KOPT-K1 (cell line): ENCODE results near the gene EXOSC6.
"Not testable (repeated sequence)": the region's sequence is repeated elsewhere in the genome, so short reads cannot be mapped to it uniquely, and the experiment has no call there.

Experiments used
- H3K27ac ChIP-seq: fragments of 200-600 bp; sonication (generic); 2 replicates; pipeline ENCODE4 v1.5.1; 2016; ENCODE audit warnings: antibody characterized with exemption, mild to moderate bottlenecking, low read depth, low read length; ENCODE audit not compliant: poor library complexity, severe bottlenecking
- H3K36me3 ChIP-seq: fragments of 200-600 bp; sonication (generic); 2 replicates; pipeline ENCODE4 v1.5.1; 2017; ENCODE audit warnings: antibody characterized with exemption, mild to moderate bottlenecking, low read length, moderate library complexity; ENCODE audit not compliant: insufficient read depth
- H3K9me3 ChIP-seq: fragments of 200-600 bp; sonication (generic); 2 replicates; pipeline ENCODE4 v1.5.1; 2017; ENCODE audit warnings: antibody characterized with exemption, low read length, mild to moderate bottlenecking; ENCODE audit not compliant: insufficient read depth, poor library complexity, severe bottlenecking

EXOSC6 gene

DNA sequence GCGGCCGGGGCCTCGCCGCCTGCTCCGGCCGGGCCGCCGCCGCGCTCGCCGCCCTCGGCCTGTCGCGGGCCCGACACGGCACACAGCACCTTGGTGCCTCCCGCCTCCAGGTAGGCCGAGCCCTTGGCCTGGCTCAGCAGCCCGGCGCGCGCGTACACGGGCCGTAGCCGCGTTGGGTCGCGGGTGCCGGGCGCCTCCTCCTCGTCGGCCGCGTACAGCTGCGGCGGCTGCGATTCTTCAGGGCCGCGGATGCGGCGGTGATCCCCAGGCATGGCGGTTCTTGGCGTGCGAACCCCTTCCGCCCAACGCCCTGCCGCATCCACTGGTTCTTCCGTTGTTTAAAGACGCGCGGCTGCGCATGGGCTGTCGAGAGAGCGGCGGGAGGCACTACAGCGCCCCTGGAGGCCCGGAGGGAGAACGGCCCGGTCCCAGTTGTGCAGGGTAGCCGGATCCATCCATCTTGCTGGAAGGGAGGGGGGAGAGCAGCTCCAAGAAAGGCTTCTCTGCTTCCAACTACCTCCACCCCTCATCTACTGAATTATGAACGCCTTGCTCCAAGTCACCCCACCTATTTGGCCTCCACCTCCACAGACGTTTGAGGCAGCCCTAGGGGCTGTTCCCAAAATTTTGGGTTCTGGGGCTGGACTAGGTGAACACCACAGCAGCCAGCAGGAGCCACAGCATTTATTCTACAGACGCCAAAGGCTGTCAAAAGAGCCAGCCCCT is at the start of gene EXOSC6:
TSS of gene EXOSC6 (minus strand) at position 312 of the 726 bp plus-strand sequence. CDS start at position 272, 40 bp downstream.
- peak within 1 kb of the TSS; percentile 81 for H3K27ac ChIP-seq
- no peaks in the 10 kb centered on the region for H3K9me3 ChIP-seq
- peaks cover 72% of the 10 kb centered on the region for H3K36me3 ChIP-seq

DNA sequence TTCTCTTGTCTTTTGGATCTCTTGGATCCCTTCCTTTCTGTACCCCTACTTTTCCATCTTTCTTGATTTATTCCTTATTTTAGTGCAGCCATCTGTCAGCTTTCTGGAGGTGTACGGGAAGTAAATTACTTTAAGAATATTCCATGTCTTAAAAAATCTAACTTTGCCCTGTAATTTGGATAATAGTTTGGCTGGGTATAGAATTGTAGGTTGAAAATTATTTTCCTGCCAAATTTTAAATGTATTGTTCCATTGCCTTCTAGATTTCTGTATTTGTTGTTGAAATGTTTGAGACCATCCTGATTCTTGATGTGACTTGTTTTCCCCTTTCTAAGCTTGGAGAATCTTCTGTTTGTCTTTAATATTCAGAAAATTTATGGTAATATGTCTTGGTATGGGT is 49.4 kb upstream of the EXOSC6 start:
- Histone ChIP-seq H3K27ac (no peak overlapping the region), H3K36me3 (no peaks in the 10 kb centered on the region), H3K9me3 (peaks cover 22% of the 10 kb centered on the region)

DNA sequence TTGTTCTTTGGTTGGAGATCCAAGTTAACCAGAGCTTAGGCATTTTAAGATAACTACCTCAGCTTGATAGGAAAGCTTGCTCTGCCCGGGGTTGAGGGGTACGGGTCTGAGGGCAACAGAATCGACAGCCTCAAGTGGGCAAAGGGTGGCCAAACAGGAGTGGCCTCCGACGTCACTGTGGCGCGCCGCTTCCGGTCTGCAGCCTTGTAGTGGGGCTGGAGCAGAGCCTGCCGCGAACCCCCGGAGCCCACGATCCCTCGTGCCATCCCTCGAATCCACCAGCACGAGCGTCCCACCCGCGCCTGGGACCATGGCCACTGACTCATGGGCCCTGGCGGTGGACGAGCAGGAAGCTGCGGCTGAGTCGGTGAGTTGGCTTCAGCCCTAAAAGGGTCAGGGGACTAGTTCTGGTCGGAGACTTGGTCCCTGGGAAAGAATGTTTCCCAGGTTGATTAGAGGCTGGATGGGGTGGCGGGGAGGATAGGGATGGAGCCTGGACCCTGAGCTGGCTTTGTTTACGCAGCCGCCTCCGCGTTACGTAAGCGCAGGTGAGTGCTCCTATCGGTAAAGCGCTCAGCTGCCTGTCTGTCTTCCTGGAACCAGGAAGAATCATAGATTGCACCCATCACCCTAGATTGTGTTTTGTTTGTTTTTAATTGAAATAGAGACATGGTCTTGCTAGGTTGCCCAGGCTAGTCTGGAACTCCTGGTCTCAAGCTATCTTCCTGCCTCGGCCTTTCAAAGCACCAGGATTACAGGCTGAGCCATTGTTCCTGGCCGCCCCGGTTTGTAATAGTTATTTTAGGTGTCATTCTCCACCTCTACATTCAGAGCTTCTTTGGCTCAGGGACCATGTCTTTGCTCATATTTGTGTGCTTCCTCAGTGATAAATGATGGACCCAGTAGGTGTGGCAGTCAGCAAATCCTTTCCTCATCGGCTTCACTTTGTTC is 47.5 kb upstream of the EXOSC6 start, which contains the start of gene DDX19B:
TSS of gene DDX19B (plus strand) at position 199 of the 951 bp plus-strand sequence. CDS start at position 311, 112 bp downstream.
- no peaks in the 10 kb centered on the region for H3K36me3 ChIP-seq
- H3K9me3 ChIP-seq, result peaks cover 22% of the 10 kb centered on the region
- H3K27ac ChIP-seq, result no peak within 1 kb of the TSS

DNA sequence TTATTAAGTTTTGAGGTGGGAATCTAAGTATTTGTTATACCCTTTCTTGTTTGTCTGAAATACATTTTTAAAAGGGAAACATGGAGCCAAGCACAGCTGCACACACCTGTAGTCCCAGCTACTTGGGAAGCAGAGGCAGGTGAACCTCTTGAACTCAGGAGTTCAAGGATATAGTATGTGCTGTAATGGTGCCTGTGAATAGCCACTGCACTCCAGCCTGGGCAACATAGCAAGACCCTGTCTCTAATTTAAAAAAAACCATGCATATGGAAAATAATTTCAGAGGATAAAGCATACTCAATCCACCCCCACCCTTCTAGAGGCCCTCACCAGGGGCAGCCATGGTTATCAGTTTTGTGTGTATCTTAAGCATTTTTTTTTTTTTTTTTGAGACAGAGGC is 43.9 kb upstream of the EXOSC6 start:
- no peak overlapping the region for H3K27ac ChIP-seq
- H3K36me3 ChIP-seq, result no peaks in the 10 kb centered on the region
- H3K9me3 ChIP-seq, result peaks cover 5% of the 10 kb centered on the region

DNA sequence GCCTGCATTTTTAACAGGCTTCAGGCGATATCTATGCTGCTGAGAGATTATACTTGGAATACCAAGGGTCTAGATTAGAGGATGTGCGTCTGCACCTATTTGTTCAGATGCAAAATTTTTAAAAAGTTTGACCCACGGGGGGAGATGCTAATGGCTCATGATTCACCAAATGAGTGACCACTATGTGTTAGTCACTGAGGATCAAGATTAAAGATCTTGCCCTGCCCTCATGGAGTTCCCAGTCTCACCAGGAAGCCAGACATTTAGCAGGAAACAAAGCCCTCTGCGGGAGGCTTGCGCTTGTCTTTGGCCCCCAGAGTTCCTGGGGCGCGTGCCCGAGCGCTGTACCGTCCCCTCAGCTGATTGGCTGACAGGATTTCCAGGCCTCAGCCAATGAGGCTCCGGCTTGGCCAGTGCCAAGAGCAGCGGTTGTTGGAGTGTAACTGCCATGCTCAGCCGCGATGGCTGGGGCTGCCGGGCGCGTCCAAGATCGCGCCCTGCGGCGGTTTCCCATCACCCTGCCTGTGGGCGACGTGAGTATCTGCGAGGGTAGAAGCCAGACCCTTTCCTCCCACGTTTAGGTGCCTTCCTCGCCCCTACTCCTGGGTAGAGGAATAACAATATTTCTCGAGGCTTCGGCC is 42.8 kb upstream of the EXOSC6 start:
- Histone ChIP-seq H3K27ac (no peak overlapping the region), H3K36me3 (no peaks in the 10 kb centered on the region), H3K9me3 (no peaks in the 10 kb centered on the region)

DNA sequence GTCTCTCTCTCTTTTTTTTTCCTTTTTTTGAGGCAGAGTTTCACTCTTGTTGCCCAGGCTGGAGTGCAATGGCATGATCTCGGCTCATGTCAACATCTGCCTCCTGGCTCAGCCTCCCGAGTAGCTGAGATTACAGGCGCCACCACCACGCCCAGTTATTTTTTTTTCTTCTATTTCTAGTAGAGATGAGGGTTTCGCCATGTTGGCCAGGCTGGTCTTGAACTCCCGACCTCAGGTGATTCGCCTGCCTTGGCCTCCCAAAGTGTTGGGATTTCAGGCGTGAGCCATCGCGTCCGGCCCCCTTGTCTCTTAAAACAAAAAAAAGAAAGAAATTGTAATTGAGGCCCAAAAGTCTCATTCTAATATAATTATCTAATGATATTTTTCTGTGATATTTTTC is 40.4 kb upstream of the EXOSC6 start:
- not testable (repeated sequence) for H3K9me3 ChIP-seq, H3K27ac ChIP-seq, H3K36me3 ChIP-seq

DNA sequence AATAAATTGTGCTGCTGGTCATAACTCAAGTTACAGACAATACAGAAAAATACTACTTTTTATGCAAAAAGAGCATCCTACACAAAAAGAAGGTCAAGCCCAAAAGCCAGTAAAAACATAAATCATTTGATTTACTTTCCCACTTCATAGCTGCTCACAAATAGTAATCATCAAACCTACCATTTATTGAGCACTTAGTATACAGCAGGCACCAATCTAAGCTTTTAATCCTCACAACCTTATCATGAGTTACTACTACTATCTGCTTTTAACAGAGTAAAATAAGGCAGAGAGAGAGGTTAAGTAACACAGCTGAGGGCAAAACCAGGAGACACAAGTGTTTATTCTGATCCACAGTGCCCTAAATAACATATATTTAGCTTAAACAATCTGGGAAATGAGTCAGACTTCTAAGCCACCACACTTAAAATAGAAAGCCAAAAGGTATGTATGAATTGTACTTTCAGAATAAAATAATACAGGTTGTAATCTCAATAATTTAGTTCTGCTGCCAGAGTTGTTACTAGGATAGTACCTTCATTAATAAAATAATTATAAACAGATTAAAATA is 39.3 kb upstream of the EXOSC6 start:
- H3K9me3 ChIP-seq, result no peaks in the 10 kb centered on the region
- H3K27ac ChIP-seq, result no peak overlapping the region
- no peaks in the 10 kb centered on the region for H3K36me3 ChIP-seq

DNA sequence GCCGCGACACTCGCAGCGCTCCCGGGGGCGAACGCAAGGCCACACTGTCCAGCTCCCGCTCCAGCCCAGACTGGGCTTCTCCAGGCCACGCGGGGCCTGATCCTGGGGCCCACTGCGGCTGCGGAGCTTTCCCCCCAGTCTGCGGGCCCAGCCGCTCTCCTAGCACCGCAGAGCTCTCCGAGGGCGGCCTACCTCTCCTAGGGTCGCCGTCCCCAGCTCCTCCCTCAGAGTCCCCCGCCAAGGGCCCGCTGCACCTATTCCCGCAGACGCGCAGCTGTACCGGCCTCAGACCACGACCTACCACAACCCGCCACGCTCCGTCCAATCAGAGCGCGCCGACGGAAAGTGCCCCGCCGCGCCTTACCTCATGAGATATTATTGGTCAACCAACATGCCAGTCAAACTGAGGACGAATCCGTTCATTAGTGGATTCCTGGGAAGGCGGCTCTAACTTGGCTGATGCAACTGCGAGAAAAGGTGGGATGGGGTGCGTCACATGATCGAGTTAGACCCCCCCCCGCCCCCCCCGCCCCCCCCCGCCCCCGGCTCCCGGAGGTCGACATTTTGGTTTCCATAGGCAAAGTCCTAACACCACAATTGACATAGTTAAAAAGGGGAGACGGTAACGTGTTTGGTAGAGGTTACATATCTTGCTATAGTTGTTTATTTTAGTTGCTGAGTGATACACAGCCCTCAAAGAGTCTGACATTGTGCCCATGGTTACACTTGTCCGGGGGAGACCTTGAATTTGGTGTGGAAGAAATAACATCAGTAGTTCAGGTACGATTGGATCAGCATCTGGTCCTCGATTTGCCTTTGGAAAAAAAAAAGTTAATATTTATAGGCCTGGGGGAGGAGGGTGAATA is 37.7 kb upstream of the EXOSC6 start, which contains the start of gene AARS1:
TSS of gene AARS1 (minus strand) at position 278 of the 866 bp plus-strand sequence. CDS start 6,743 bp downstream, outside the sequence.
- H3K36me3 ChIP-seq, result peaks cover 14% of the 10 kb centered on the region
- peak within 1 kb of the TSS; percentile 96 for H3K27ac ChIP-seq
- H3K9me3 ChIP-seq, result no peaks in the 10 kb centered on the region

DNA sequence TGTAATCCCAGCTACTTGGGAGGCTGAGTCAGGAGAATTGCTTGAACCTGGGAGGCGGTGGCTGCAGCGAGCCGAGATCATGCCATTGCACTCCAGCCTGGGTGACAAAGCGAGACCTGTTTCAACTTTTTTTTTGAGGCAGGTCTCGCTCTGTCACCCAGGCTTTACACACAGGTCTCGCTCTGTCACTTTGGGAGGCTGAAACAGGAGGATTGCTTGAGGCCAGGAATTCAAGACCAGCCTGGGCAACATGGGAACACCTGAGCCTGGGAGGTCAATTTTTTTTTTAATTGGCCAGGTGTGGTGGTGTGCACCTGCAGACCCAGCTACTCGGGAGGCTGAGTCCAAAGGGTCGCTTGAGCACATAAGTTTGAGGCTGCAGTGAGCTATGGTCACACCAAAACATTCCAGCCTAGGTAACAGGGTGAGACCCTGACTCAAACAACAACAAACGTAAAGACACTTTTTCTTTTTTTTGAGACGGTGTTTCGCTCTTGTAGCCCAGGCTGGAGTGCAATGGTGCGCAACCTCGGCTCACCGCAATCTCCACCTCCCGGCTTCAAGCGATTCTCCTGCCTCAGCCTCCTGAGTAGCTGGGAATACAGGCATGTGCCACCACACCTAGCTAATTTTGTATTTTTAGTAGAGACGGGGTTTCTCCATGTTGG is 35.7 kb upstream of the EXOSC6 start:
- H3K27ac ChIP-seq, result peak overlapping the region; percentile 96
- peaks cover 34% of the 10 kb centered on the region for H3K36me3 ChIP-seq
- H3K9me3 ChIP-seq, result not testable (repeated sequence)

DNA sequence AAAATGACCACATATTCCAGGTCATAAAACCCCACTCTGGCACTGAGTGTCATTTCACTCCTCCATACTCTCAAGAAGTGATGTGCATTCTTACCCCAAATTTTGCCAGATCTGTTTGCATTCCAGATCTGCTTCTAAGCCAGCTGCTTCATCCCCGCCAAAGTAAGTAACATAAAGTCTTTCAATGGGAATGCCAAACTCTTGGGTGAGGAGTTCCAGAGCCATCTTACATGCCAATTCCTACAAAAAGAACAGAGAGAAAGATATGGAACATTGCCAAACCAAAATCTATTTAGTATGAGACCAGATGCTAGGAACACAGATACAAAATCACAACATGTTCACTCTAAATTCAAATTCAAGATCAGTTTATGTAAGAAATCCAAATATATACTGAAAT is 24.7 kb upstream of the EXOSC6 start:
- H3K36me3 ChIP-seq, result peaks cover 100% of the 10 kb centered on the region

DNA sequence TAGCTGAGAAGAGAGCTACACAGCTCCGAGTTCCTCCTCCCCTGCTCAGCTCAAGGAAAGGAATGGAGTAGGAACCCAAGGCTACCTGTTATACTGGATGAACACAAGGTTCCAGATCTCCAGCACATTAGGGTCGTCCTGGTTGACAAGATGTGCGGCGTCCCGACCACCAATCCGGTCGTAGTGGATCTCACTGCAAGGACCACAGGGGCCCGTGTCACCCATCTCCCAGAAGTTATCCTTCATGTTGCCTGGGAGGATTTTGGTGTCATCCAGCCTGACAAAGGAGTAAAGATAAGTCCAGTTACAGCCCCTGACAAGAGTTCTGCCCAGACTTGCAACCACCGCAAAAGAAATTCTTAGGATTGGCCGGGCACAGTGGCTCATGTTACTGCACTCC is 20.0 kb upstream of the EXOSC6 start:
- peaks cover 100% of the 10 kb centered on the region for H3K36me3 ChIP-seq
- H3K27ac ChIP-seq, result no peak overlapping the region
- H3K9me3 ChIP-seq, result no peaks in the 10 kb centered on the region

More for the DNA sequence above, 24.7 kb upstream of the EXOSC6 start:
- no peak overlapping the region for H3K27ac ChIP-seq
- no peaks in the 10 kb centered on the region for H3K9me3 ChIP-seq

DNA sequence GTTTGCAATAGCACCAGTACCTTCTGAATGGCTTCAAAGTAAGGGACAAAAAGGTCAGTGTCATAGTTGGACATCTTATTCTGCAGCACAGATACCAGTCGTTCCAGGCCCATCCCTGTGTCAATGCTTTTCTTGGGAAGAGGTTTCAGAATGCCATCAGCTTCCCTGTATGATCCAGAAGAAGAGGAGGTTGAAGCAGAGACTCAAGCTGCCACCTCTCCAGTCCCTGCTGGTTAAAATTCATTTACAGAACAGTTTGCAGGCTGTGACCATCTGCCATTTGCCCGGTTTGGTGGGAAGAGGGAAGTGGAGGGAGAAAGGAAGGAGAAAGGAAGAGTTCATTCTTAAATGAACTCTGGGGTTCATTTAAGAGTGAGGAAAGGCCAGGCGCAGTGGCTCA is 18.4 kb upstream of the EXOSC6 start:
- H3K36me3 ChIP-seq, result peaks cover 99% of the 10 kb centered on the region
- no peaks in the 10 kb centered on the region for H3K9me3 ChIP-seq
- H3K27ac ChIP-seq, result no peak overlapping the region

DNA sequence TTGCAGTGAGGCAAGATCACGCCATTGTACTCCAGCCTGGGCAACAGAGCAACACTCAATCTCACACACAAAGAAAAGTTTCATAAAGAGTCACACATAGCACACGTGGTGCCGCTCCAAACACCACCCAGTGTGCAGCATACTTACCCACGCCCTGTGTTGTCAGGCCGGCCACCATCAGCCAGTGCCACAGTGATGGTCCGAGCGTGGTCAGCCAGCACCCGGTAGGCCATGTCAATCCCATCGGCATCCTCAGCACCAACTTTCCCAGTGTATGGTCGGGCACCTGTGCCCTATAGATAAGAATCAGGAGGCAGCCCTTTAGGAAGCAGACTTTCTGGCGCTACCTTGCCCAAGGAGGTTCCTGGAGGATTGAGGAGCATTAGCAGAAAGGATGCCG is 17.7 kb upstream of the EXOSC6 start:
- Histone ChIP-seq H3K36me3 (peaks cover 99% of the 10 kb centered on the region), H3K9me3 (no peaks in the 10 kb centered on the region), H3K27ac (no peak overlapping the region)
